A549 (cell line): ENCODE measurements around the gene CIAO2B.

Experiments used
- BHLHE40 ChIP-seq: IDR thresholded peaks from 2 replicates; pipeline ENCODE4 v1.6.1; 2012; ENCODE audit warnings: low read depth, low read length, inconsistent platforms
- EHMT2 ChIP-seq: fragments of 200-600 bp; sonication (generic); IDR thresholded peaks from 2 replicates; pipeline ENCODE4 v1.6.1; 2016; ENCODE audit warnings: antibody characterized with exemption, low read depth, mild to moderate bottlenecking, moderate library complexity
- EP300 ChIP-seq, 2 experiments: fragments of >200 bp; sonication (Bioruptor Twin); formaldehyde crosslinking; IDR thresholded peaks; 2 replicates in 1 of 2; 3 replicates in 1 of 2; pipeline ENCODE4 v1.6.1; 2016 to 2017
- HDAC2 ChIP-seq: fragments of 200-600 bp; sonication (generic); IDR thresholded peaks from 2 replicates; pipeline ENCODE4 v1.6.1; 2016
- MAFK ChIP-seq: fragments of 450-650 bp; IDR thresholded peaks from 2 replicates; pipeline ENCODE4 v1.6.1; 2014; ENCODE audit not compliant: partially characterized antibody
- MYC ChIP-seq: IDR thresholded peaks from 2 replicates; pipeline ENCODE4 v1.6.1; 2012; ENCODE audit warnings: mild to moderate bottlenecking, inconsistent platforms, low read length, improper control_type of control experiment, borderline replicate concordance
- POLR2A ChIP-seq: IDR thresholded peaks from 2 replicates; pipeline ENCODE4 v1.6.1; 2012; ENCODE audit warnings: mild to moderate bottlenecking, low read length
- RAD21 ChIP-seq, 2 experiments: fragments of >200 bp in 1 of 2; sonication (Bioruptor Twin) in 1 of 2; formaldehyde crosslinking in 1 of 2; IDR thresholded peaks in 1 of 2; conservative IDR thresholded peaks in 1 of 2; 2 replicates in 1 of 2; 3 replicates in 1 of 2; pipeline ENCODE4 v1.6.1; 2012 to 2018; ENCODE audit warnings: inconsistent platforms in 1 of 2
- RCOR1 ChIP-seq: fragments of 150-350 bp; IDR thresholded peaks from 2 replicates; pipeline ENCODE4 v1.6.1; 2014; ENCODE audit warnings: antibody characterized with exemption, low read length, low read depth
- SMC3 ChIP-seq: fragments of >200 bp; sonication (Bioruptor Twin); formaldehyde crosslinking; IDR thresholded peaks from 3 replicates; pipeline ENCODE4 v1.6.1; 2018; ENCODE audit warnings: inconsistent platforms
- SREBF2 ChIP-seq: fragments of 450-650 bp; IDR thresholded peaks from 2 replicates; pipeline ENCODE4 v1.6.1; 2014; ENCODE audit warnings: mild to moderate bottlenecking, moderate library complexity
- TF ChIP-seq, protein P1 (sequence below): fragments of >200 bp; sonication (Bioruptor Twin); formaldehyde crosslinking; IDR thresholded peaks from 3 replicates; pipeline ENCODE4 v1.5.1; 2016
- TF ChIP-seq, protein P2 (sequence below): fragments of 200-600 bp; sonication (generic); IDR thresholded peaks from 2 replicates; pipeline ENCODE4 v1.6.1; 2016; ENCODE audit warnings: antibody characterized with exemption, mild to moderate bottlenecking, moderate library complexity
- TF ChIP-seq, protein P3 (sequence below): IDR thresholded peaks from 2 replicates; pipeline ENCODE4 v1.6.1; 2012

DNA sequence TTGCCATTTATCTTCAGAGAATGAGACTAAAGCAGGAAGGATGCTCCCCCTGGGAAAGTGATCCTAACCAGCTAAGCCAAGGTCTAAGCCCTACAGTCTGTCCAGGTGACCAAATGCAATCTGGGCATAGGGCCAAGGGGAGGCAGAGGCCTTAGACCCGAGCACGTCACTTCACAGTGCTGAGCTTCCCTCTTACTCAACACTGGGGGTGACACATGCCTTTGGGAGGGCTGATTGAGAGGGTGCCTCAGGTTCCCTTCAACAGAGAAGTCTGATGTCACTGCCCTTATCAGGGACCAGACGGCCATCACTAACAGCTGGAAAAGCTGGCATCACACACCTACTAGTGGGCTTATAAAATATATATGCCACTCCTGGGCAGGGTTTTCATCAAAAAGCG is 4.0 kb downstream of the CIAO2B start:
- no peak for TF ChIP-seq EP300 (IDR thresholded peaks at IDR 0.05)
- TF ChIP-seq, protein P1, sequence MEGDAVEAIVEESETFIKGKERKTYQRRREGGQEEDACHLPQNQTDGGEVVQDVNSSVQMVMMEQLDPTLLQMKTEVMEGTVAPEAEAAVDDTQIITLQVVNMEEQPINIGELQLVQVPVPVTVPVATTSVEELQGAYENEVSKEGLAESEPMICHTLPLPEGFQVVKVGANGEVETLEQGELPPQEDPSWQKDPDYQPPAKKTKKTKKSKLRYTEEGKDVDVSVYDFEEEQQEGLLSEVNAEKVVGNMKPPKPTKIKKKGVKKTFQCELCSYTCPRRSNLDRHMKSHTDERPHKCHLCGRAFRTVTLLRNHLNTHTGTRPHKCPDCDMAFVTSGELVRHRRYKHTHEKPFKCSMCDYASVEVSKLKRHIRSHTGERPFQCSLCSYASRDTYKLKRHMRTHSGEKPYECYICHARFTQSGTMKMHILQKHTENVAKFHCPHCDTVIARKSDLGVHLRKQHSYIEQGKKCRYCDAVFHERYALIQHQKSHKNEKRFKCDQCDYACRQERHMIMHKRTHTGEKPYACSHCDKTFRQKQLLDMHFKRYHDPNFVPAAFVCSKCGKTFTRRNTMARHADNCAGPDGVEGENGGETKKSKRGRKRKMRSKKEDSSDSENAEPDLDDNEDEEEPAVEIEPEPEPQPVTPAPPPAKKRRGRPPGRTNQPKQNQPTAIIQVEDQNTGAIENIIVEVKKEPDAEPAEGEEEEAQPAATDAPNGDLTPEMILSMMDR = no peak
- no peak for TF ChIP-seq POLR2A
- no peak for TF ChIP-seq BHLHE40
- no peak for TF ChIP-seq SREBF2
- TF ChIP-seq, protein P2, sequence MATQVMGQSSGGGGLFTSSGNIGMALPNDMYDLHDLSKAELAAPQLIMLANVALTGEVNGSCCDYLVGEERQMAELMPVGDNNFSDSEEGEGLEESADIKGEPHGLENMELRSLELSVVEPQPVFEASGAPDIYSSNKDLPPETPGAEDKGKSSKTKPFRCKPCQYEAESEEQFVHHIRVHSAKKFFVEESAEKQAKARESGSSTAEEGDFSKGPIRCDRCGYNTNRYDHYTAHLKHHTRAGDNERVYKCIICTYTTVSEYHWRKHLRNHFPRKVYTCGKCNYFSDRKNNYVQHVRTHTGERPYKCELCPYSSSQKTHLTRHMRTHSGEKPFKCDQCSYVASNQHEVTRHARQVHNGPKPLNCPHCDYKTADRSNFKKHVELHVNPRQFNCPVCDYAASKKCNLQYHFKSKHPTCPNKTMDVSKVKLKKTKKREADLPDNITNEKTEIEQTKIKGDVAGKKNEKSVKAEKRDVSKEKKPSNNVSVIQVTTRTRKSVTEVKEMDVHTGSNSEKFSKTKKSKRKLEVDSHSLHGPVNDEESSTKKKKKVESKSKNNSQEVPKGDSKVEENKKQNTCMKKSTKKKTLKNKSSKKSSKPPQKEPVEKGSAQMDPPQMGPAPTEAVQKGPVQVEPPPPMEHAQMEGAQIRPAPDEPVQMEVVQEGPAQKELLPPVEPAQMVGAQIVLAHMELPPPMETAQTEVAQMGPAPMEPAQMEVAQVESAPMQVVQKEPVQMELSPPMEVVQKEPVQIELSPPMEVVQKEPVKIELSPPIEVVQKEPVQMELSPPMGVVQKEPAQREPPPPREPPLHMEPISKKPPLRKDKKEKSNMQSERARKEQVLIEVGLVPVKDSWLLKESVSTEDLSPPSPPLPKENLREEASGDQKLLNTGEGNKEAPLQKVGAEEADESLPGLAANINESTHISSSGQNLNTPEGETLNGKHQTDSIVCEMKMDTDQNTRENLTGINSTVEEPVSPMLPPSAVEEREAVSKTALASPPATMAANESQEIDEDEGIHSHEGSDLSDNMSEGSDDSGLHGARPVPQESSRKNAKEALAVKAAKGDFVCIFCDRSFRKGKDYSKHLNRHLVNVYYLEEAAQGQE = no peak
- no peak for TF ChIP-seq RCOR1
- TF ChIP-seq EHMT2 = no peak
- TF ChIP-seq SMC3 = no peak
- no peak for TF ChIP-seq RAD21 (conservative IDR thresholded peaks at IDR 0.05 in 1 of 2, IDR thresholded peaks at IDR 0.05 in 1 of 2)
- no peak for TF ChIP-seq HDAC2
- no peak for TF ChIP-seq MYC
- TF ChIP-seq, protein P3, sequence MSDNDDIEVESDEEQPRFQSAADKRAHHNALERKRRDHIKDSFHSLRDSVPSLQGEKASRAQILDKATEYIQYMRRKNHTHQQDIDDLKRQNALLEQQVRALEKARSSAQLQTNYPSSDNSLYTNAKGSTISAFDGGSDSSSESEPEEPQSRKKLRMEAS = no peak
- TF ChIP-seq MAFK = no peak
